GM12878 (cell line): ENCODE measurements around the gene TTLL8. TPM values are rescaled to one million over a fixed set of nuclear protein-coding genes. Genes with fewer than 3 reads are reported as not detected.

Source experiments
- ATAC-seq: fragments of 200-7000 bp; cut with Tn5 transposase; 3 replicates; pipeline ENCODE4 v1.9.1; 2020; ENCODE audit warnings: mild to moderate bottlenecking, moderate library complexity
- BruUV-seq: library from RNA; stranded (reverse); fragments of 400-500 nt; replicated peaks from 2 replicates; lab custom pipeline; 2021; lab: Mats Ljungman, UMichigan
- CTCF ChIA-PET: fragments of 300-600 bp; sonication (Branson Sonifier 250); formaldehyde crosslinking; extraction: SDS; loops from one replicate; lab custom pipeline; 2021; ENCODE audit warnings: inconsistent platforms; lab: Yijun Ruan, JAX
- POLR2A ChIA-PET: fragments of 350-600 bp; formaldehyde crosslinking; extraction: SDS; loops from one replicate; lab custom pipeline; 2021; ENCODE audit warnings: inconsistent platforms; lab: Charles Lee
- RAD21 ChIA-PET: fragments of 300-600 bp; sonication (Branson Sonifier 250); formaldehyde crosslinking; loops from one replicate; lab custom pipeline; 2023; ENCODE audit warnings: antibody characterized with exemption; ENCODE audit not compliant: unreplicated experiment; lab: Charles Lee
- SMC1A ChIA-PET: fragments of 300-600 bp; sonication (Branson Sonifier 250); formaldehyde crosslinking; loops from one replicate; lab custom pipeline; 2023; ENCODE audit not compliant: unreplicated experiment, uncharacterized antibody; lab: Charles Lee
- DNase-seq: peaks from one replicate; pipeline ENCODE4 v3.0.0-alpha.2; 2011; ENCODE audit warnings: low read depth, low spot score
- FAIRE-seq: peaks from 3 replicates; lab custom pipeline; 2011; peaks lifted over from hg19 to GRCh38; lab: Jason Lieb, UNC
- H2AFZ ChIP-seq: 2 replicates; pipeline ENCODE4 v1.6.0; 2011; ENCODE audit warnings: low read depth, low read length, control low read depth; ENCODE audit not compliant: control insufficient read depth
- H3K27ac ChIP-seq: 2 replicates; pipeline ENCODE4 v1.5.1; 2011; ENCODE audit warnings: control low read depth; ENCODE audit not compliant: control insufficient read depth, insufficient read depth
- H3K27me3 ChIP-seq, 2 experiments: replicated peaks in 1 of 2; 2 replicates each; pipeline versions ENCODE4 v1.6.0 to v1.6.1; 2011; ENCODE audit warnings: low read length in 1 of 2; ENCODE audit not compliant: control insufficient read depth in 2 of 2, insufficient read depth in 2 of 2
- H3K36me3 ChIP-seq, 2 experiments: 2 replicates each; pipeline ENCODE4 v1.5.1; 2011; ENCODE audit warnings: low read length in 1 of 2; ENCODE audit not compliant: control insufficient read depth in 2 of 2, insufficient read depth in 2 of 2
- H3K4me1 ChIP-seq: 2 replicates; pipeline ENCODE4 v1.6.1; 2011; ENCODE audit warnings: mild to moderate bottlenecking, low read length, moderate library complexity, mixed read lengths; ENCODE audit not compliant: control insufficient read depth, insufficient read depth
- H3K4me2 ChIP-seq: 2 replicates; pipeline ENCODE4 v1.6.0; 2011; ENCODE audit warnings: control low read depth; ENCODE audit not compliant: control insufficient read depth, insufficient read depth
- H3K4me3 ChIP-seq: fragments of 200-600 bp; sonication (generic); 2 replicates; pipeline ENCODE4 v1.5.1; 2016
- H3K79me2 ChIP-seq: 2 replicates; pipeline ENCODE4 v1.6.0; 2011; ENCODE audit warnings: low read length; ENCODE audit not compliant: control insufficient read depth, insufficient read depth
- H3K9ac ChIP-seq: 2 replicates; pipeline ENCODE4 v1.8.0; 2011; ENCODE audit warnings: low read length, control low read depth, mixed read lengths; ENCODE audit not compliant: control insufficient read depth, insufficient read depth
- H3K9me3 ChIP-seq: replicated peaks from 3 replicates; pipeline ENCODE4 v1.5.1; 2011; ENCODE audit warnings: mild to moderate bottlenecking, low read length; ENCODE audit not compliant: control insufficient read depth, insufficient read depth
- H4K20me1 ChIP-seq: 2 replicates; pipeline ENCODE4 v1.6.0; 2011; ENCODE audit not compliant: control insufficient read depth, insufficient read depth
- CREM ChIP-seq: IDR thresholded peaks from 2 replicates; pipeline ENCODE4 v1.6.1; 2014; ENCODE audit warnings: antibody characterized with exemption, low read depth
- EED ChIP-seq: sonication (generic); IDR thresholded peaks from 2 replicates; pipeline ENCODE4 v1.6.1; 2016; ENCODE audit warnings: antibody characterized with exemption, low read depth
- EP300 ChIP-seq, 2 experiments: fragments of 150-350 bp in 1 of 2; IDR thresholded peaks; 2 replicates each; pipeline ENCODE4 v1.6.1; 2011 to 2012; ENCODE audit warnings: low read depth in 2 of 2, low read length in 2 of 2, borderline replicate concordance in 1 of 2, improper control_type of control experiment in 1 of 2, inconsistent platforms in 1 of 2; ENCODE audit not compliant: control insufficient read depth in 1 of 2
- NR2C1 ChIP-seq: fragments of 450-650 bp; IDR thresholded peaks from 2 replicates; pipeline ENCODE4 v1.6.1; 2017; ENCODE audit warnings: antibody characterized with exemption, mild to moderate bottlenecking, moderate library complexity
- POU2F2 ChIP-seq: IDR thresholded peaks from 3 replicates; pipeline ENCODE4 v1.6.1; 2011; ENCODE audit warnings: low read depth, mild to moderate bottlenecking, low read length, borderline replicate concordance
- RB1 ChIP-seq: fragments of 450-650 bp; formaldehyde crosslinking; IDR thresholded peaks from 2 replicates; pipeline ENCODE4 v1.6.1; 2017; ENCODE audit warnings: mild to moderate bottlenecking, borderline replicate concordance
- TAF1 ChIP-seq: IDR thresholded peaks from 2 replicates; pipeline ENCODE4 v1.6.1; 2011; ENCODE audit warnings: mild to moderate bottlenecking, low read depth, low read length, borderline replicate concordance
- WGBS: methylation state at CpG from one replicate; pipeline ENCODE4 v1.1.6; 2016; ENCODE audit warnings: low lambda C conversion rate; ENCODE audit not compliant: insufficient replicate concordance, insufficient coverage; ENCODE audit errors: missing lambda C conversion rate; 5-methylcytosine and 5-hydroxymethylcytosine counted together
- in situ Hi-C: fragments of 300-500 bp; cut with MboI; formaldehyde crosslinking; loops from 9 replicates; pipeline ENCODE4 v1.14.3; 2018; ENCODE audit warnings: mixed read lengths
- intact Hi-C: fragments of 100-400 bp; cut with micrococcal nuclease; formaldehyde crosslinking; loops from one replicate; pipeline ENCODE4 v1.14.2; 2022; ENCODE audit not compliant: unreplicated experiment
- polyA plus RNA-seq, 11 experiments: library from polyadenylated mRNA; depleted of rRNA in 4 of 11; unstranded in 6 of 11; stranded (reverse) in 5 of 11; fragments of >200 nt; fragmentation: Nextera tagmentation in 4 of 11; fragmentation: Illumina TruSeq in 1 of 11; extraction: Ambion mirVana in 4 of 11; extraction: Trizol in 1 of 11; gene quantifications; 1 replicate in 1 of 11; 2 replicates in 10 of 11; pipeline versions ENCODE4 v1.2.1 to v1.2.3, GENCODE V29; 2011 to 2016; ENCODE audit warnings: inconsistent platforms in 2 of 11, missing spikeins in 2 of 11, low read depth in 1 of 11
- total RNA-seq, 4 experiments: library from RNA; depleted of rRNA in 3 of 4; stranded (reverse); fragments of >200 nt in 3 of 4; fragmentation: Illumina TruSeq in 1 of 4; extraction: Trizol in 1 of 4; gene quantifications; 2 replicates each; pipeline versions ENCODE4 v1.2.1 to v1.2.3, GENCODE V29; 2013 to 2021

TTLL8 gene
- total and polyA plus RNA-seq, 10 of the 15 experiments (the other 5 are each of a cell fraction or from before 2014, with no cell fraction given), result not detected

DNA sequence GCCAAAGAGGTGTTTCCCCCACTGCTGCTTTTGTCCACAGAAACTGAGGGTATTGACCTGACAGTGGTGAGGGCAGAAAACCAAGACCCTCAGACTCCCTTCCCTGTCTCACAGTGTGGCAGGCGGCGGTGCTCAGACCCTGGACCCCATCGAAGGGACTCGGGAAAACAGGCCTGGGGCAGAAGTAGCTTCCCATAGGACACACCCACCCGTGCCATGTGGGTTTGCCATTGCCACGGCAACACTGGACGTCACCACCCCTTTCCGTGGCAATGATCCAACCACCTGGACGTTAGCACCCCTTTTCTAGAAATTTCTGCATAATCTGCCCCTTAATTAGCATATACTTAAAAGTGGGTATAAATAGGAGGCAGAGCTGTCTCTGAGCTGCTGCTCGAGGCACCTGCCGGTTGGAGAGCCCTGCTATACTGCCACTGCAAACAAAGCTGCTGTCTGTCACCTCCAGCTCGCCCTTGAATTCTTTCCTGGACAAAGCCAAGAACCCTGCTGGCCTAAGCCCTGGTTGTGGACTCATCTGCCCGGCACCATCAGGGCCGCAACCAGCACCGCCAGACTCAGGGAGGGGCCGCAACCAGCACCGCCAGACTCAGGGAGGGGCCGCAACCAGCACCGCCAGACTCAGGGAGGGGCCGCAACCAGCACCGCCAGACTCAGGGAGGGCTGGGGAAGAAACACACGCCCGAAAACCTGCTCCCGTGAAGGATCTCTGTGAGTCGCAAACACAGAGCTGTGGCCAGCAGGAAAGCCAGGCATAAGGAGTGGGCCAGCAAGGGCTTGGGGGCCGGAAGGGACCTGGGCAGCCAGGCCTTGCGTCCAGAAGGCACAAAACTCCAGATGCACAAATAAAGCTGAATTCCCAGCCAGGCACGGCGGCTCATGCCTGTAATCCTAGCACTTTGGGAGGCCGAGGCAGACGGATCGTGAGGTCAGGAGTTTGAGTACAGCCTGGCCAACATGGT lies 16.7 kb upstream of the TTLL8 start:
- Histone ChIP-seq H3K9me3 (no peaks in the 10 kb centered on the region), H3K9ac (no peak overlapping the region), H3K27me3 (no peaks in the 10 kb centered on the region; a peak in 2 of 4 replicates), H4K20me1 (no peaks in the 10 kb centered on the region), H3K4me2 (no peak overlapping the region), H3K27ac (no peak overlapping the region), H3K4me1 (no peaks in the 10 kb centered on the region), H3K36me3 (no peaks in the 10 kb centered on the region), H3K4me3 (no peak overlapping the region), H3K79me2 (no peaks in the 10 kb centered on the region), H2AFZ (no peak overlapping the region)
- ChIA-PET SMC1A (no interaction called here), RAD21 (no interaction called here), CTCF (no interaction called here), POLR2A (no interaction called here)
- FAIRE-seq (no peak), ATAC-seq (no peak), DNase-seq (no peak)
- in situ Hi-C loops, result loop anchor here (5.0 kb wide), 1 partner anchor 52 kb away; no protein-coding TSS in a partner anchor
- 48% methylated on average over 32 of the region's 32 CpGs for WGBS
- no TSS peak for BruUV-seq
- intact Hi-C loops, result no loop called here
- TF ChIP-seq POU2F2 (no peak), RB1 (no peak), NR2C1 (no peak), TAF1 (no peak), EP300 (IDR thresholded peaks at IDR 0.05; ENCODE audit: borderline replicate concordance in 1 of 2, control insufficient read depth in 1 of 2, low read depth in 2 of 2, low read length in 2 of 2) (no peak), CREM (no peak), EED (no peak)
